ENCODE data around the gene COL8A2.
A peak's percentile ranks its signal among the peaks of the same experiment; 100 is the strongest.

COL8A2 gene

DNA sequence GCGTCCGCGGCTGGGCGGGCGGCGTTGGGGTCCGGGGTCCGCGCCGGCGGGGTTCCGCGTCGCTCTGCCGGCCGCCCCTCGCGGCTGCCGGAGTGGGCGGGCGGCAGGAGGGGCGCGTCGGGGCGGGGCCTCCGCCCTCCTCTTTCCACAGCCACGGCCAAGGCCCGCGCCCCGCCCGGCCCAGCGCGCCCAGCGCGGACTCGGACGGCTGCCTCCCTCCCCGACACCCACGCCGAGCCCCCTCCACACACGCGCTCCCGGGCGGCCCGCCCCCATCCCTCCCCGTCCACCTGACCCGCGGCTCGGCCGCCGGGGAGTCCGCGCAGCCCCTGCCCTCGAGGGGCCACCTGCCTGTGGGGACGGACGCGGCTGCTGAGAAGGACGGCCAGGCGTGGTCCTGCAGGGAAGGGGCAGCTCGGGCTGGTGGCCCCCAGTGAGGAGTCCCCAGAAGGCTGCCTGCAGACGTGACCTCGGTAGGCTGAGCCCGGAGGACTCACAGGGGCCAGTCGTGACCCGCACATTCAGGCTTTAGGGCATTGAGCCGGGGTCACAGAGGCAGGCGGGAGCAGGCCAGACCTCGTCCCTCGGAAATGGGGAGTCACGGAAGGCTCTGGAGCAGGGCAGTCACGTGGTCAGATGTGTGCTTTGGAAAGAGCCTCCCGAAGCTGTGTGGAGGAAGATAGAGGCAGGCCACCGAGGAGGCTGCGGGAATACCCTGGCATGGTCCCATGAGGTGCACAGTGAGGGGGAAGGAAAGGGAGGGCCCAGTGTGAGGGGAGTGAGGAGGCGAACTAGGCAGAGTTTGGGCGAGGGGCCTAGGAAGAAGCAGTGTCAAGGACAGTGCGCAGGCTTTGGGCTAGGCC lies at the start of gene COL8A2:
TSS of gene COL8A2 (minus strand) at position 94 of the 863 bp plus-strand sequence. CDS start 24,980 bp downstream, outside the sequence.
- H3K9me3 ChIP-seq (ENCODE audit: insufficient read depth, low read depth, low read length), result no peaks in the 10 kb centered on the region
- H3K9ac ChIP-seq (ENCODE audit: low read depth, low read length), result no peak within 1 kb of the TSS
- H3K36me3 ChIP-seq (ENCODE audit: insufficient read depth, low read depth, low read length), result no peaks in the 10 kb centered on the region
- H3K4me1 ChIP-seq (ENCODE audit: insufficient read depth, low read length), result no peaks in the 10 kb centered on the region
- no peak within 1 kb of the TSS for H3K27ac ChIP-seq (ENCODE audit: low read length)
- H3K4me3 ChIP-seq (ENCODE audit: low read length), result peak within 1 kb of the TSS; percentile 53; the same call in 1 of the 2 replicates
- H3K27me3 ChIP-seq (ENCODE audit: insufficient read depth, low read length), result peaks cover 49% of the 10 kb centered on the region

DNA sequence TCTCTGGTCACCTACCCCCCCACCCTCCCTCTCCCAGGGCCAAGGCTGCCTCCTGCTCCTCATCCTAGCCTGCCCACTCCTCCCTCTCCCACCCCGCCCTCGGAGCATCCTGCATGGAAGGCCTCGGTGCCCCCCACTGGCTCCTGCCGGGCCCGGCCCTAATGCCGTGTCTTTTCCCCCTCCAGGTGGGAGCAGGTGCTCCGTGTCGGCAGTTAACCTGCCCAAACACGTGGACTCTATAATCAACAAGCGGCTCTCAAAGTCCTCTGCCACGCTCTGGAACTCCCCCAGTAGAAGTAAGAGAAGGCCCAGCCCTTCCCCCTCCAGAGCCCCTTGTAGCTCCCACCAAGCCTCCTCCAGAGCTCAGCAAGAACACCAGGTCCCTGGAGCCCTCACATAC lies 49.7 kb upstream of the COL8A2 start:
- no peak overlapping the region for H3K9ac ChIP-seq (ENCODE audit: low read depth, low read length)
- H3K36me3 ChIP-seq (ENCODE audit: insufficient read depth, low read depth, low read length), result peaks cover 52% of the 10 kb centered on the region
- H3K4me3 ChIP-seq (ENCODE audit: low read length), result no peak overlapping the region
- H3K4me1 ChIP-seq (ENCODE audit: insufficient read depth, low read length), result peaks cover 18% of the 10 kb centered on the region
- no peak overlapping the region for H3K27ac ChIP-seq (ENCODE audit: low read length)
- peaks cover 4% of the 10 kb centered on the region; the same call in 1 of the 2 replicates for H3K27me3 ChIP-seq (ENCODE audit: insufficient read depth, low read length)
- no peaks in the 10 kb centered on the region for H3K9me3 ChIP-seq (ENCODE audit: insufficient read depth, low read depth, low read length)

DNA sequence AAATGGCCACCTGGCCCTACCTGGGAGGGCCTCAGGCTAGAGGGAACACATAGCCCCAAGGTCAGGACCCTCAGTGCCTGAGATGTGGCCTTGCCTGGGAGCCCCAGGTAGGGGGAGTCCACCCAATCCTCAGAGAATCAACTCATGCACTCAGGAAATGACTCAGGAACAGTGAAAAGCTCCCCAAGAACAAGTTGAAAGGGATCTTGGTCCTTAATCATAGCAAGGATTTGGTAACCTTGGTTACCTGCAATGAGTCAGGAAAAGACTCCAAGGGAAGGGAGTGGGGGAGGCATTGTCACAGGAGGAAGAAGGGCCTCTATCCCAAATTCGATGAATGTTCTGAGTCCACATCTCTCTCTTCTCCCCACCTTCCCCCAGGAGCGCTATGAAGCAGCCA lies 48.0 kb upstream of the COL8A2 start:
- H3K9ac ChIP-seq (ENCODE audit: low read depth, low read length), result no peak overlapping the region
- no peaks in the 10 kb centered on the region for H3K9me3 ChIP-seq (ENCODE audit: insufficient read depth, low read depth, low read length)
- H3K36me3 ChIP-seq (ENCODE audit: insufficient read depth, low read depth, low read length), result peaks cover 46% of the 10 kb centered on the region
- H3K4me3 ChIP-seq (ENCODE audit: low read length), result no peak overlapping the region
- H3K27ac ChIP-seq (ENCODE audit: low read length), result no peak overlapping the region
- H3K27me3 ChIP-seq (ENCODE audit: insufficient read depth, low read length), result peaks cover 4% of the 10 kb centered on the region; the same call in 1 of the 2 replicates
- peaks cover 13% of the 10 kb centered on the region for H3K4me1 ChIP-seq (ENCODE audit: insufficient read depth, low read length)

DNA sequence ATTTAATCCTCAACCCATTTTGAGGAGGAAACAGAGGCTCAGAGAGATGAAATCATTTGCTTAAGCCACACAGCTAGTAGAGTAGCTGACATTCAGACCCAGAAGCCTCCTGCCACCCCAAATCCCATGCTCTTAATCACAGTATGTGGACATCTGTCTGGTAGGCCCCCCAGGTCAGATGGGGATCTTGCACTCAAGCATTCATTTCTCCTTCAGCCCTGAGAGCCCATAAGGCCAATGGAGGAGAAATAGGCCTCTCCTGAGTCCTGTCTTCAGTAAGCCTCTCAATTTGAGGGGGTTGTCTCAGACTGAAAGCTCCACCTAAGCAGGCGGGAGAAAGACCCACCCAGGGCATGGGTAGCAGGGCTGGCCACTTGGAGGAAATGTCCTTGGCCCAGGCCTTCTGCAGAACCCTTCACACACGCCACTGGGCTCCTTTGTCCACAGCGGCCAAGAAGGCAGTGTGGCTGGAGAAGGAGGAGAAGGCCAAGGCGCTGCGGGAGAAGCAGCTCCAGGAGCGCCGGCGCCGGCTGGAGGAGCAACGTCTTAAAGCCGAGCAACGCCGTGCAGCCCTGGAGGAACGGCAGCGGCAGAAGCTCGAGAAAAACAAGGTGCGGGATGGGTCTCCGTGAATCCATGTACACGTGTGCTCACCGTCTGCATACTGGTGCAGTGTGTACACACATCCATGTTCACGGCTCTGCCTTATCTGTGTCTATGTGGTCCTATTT lies 47.2 kb upstream of the COL8A2 start:
- Histone ChIP-seq H3K27ac (ENCODE audit: low read length) (no peak overlapping the region), H3K36me3 (ENCODE audit: insufficient read depth, low read depth, low read length) (peaks cover 47% of the 10 kb centered on the region), H3K9me3 (ENCODE audit: insufficient read depth, low read depth, low read length) (no peaks in the 10 kb centered on the region), H3K4me1 (ENCODE audit: insufficient read depth, low read length) (peaks cover 6% of the 10 kb centered on the region; the same call in 1 of the 2 replicates), H3K27me3 (ENCODE audit: insufficient read depth, low read length) (peaks cover under 1% of the 10 kb centered on the region; the same call in 1 of the 2 replicates), H3K9ac (ENCODE audit: low read depth, low read length) (no peak overlapping the region), H3K4me3 (ENCODE audit: low read length) (no peak overlapping the region)

DNA sequence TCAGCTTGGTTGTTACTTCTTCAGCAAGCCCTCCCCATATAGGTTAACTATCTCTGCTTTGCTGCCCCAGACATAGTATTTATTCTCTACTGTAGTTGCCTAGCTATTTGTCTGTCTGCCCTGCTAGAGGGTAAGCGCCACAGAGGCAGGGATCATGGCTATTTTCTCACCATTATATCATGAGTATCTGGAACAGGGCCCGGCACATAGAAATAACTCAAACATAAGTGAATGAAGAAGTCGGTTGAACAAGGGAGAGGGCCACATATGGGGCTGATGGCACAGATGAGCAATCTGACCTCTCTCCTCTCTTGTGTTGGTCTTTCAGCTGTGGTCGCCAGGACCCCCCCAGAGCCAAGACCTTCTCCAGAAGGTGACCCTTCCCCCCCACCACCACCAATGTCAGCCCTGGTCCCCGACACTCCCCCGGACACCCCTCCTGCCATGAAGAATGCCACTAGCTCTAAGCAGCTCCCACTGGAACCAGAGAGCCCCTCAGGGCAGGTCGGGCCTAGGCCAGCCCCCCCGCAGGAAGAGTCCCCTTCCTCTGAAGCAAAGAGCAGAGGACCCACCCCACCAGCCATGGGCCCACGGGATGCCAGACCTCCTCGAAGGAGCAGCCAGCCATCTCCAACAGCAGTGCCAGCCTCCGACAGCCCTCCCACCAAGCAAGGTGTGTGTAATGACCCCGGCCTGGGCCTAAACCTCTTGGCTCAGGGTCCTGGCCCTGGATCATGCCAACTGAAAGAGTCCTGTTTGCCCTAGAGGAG lies 45.8 kb upstream of the COL8A2 start:
- no peak overlapping the region for H3K4me3 ChIP-seq (ENCODE audit: low read length)
- peaks cover 46% of the 10 kb centered on the region for H3K36me3 ChIP-seq (ENCODE audit: insufficient read depth, low read depth, low read length)
- no peaks in the 10 kb centered on the region for H3K9me3 ChIP-seq (ENCODE audit: insufficient read depth, low read depth, low read length)
- H3K9ac ChIP-seq (ENCODE audit: low read depth, low read length), result no peak overlapping the region
- H3K4me1 ChIP-seq (ENCODE audit: insufficient read depth, low read length), result peaks cover 4% of the 10 kb centered on the region; the same call in 1 of the 2 replicates
- no peak overlapping the region for H3K27ac ChIP-seq (ENCODE audit: low read length)
- H3K27me3 ChIP-seq (ENCODE audit: insufficient read depth, low read length), result no peaks in the 10 kb centered on the region; the same call in 1 of the 2 replicates

DNA sequence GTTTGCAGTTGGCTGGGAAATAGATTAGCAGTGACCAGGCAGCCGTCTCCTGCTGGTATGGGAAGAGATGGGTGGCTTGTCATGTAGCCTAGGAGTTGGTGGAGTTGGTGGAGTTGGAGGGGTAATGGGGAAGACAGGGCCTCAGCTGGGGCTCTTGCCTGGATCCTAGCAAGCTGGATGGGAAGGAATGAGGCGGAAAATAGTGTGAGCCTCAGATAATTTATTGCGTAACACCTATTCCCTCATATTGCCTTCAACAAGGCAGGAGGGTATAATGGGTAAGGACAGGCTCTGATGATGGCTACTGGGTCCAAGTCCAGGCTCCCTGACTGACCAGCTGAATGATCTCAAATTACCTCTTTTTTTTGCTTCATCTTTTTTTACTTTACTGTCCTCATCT lies 43.5 kb upstream of the COL8A2 start:
- no peak overlapping the region for H3K4me3 ChIP-seq (ENCODE audit: low read length)
- no peaks in the 10 kb centered on the region for H3K9me3 ChIP-seq (ENCODE audit: insufficient read depth, low read depth, low read length)
- H3K9ac ChIP-seq (ENCODE audit: low read depth, low read length), result no peak overlapping the region
- no peaks in the 10 kb centered on the region; the same call in 1 of the 2 replicates for H3K4me1 ChIP-seq (ENCODE audit: insufficient read depth, low read length)
- H3K27ac ChIP-seq (ENCODE audit: low read length), result no peak overlapping the region
- no peaks in the 10 kb centered on the region for H3K27me3 ChIP-seq (ENCODE audit: insufficient read depth, low read length)
- peaks cover 29% of the 10 kb centered on the region for H3K36me3 ChIP-seq (ENCODE audit: insufficient read depth, low read depth, low read length)

DNA sequence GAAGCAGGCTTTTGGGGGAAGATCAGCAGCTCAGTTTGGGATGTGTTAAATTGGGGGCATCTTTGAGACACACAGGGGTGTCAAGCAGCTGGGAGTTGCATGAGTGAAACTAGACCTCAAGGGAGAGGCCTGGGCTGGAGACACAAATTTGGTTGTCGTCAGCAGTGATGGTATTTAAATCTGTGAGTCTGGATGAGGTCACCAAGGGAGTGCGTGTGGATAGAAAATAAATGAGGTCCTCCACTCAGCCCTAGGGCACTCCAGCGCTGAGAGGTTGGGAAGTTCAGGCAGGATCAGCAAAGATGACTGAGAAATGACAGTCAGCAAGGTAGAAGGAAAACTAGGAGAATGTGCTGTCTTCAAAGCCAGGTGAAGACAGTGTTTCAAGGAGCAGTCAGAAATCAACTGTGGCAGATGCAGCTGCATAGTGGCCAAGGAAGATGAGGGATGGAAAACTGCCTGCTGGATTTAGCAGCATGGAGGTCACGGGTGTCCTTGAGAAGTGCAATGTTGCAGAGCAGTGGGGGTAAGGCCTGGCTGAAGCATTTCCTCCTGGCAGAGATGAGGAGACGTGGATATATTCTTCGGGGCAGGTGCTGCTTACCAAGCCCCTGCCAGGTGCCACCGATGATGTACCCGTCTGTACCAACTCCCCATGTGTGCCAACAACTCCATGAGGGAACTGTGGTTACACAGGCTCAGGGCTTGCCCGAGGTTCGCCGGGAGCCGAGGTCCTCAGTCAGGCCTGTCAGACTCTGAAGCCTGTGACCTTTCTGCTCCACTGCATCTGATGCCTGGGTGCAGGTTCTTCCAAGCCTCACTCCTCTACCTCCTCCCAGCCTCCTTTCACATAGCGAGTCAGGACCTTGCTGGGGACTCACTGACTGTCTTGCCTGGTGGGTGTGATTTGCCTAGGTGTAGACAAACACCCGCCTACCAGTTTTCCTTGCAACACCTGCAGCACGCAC lies 42.2 kb upstream of the COL8A2 start:
- no peak overlapping the region for H3K4me3 ChIP-seq (ENCODE audit: low read length)
- H3K27me3 ChIP-seq (ENCODE audit: insufficient read depth, low read length), result no peaks in the 10 kb centered on the region
- no peaks in the 10 kb centered on the region for H3K9me3 ChIP-seq (ENCODE audit: insufficient read depth, low read depth, low read length)
- no peaks in the 10 kb centered on the region for H3K4me1 ChIP-seq (ENCODE audit: insufficient read depth, low read length)
- H3K36me3 ChIP-seq (ENCODE audit: insufficient read depth, low read depth, low read length), result peaks cover 17% of the 10 kb centered on the region
- H3K9ac ChIP-seq (ENCODE audit: low read depth, low read length), result no peak overlapping the region
- no peak overlapping the region for H3K27ac ChIP-seq (ENCODE audit: low read length)

DNA sequence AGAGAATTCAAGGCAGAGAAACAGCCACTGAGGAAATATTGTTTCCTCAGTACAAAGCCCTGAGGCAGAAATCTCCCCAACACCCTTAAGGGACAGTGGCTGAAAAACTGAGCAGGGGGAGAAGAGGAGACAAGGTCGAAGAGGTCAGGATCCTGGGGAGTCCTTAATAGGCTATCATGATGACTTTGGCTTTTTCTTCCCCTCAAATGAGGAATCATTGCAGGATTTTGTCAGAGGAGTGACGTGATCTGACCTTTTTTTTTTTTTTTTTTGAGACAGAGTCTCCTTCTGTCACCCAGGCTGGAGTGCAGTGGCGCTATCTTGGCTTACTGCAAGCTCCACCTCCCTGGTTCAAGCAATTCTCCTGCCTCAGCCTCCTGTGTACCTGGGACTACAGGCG lies 41.1 kb upstream of the COL8A2 start:
- Histone ChIP-seq H3K27ac (ENCODE audit: low read length) (no peak overlapping the region), H3K4me1 (ENCODE audit: insufficient read depth, low read length) (peaks cover 6% of the 10 kb centered on the region), H3K9ac (ENCODE audit: low read depth, low read length) (no peak overlapping the region), H3K27me3 (ENCODE audit: insufficient read depth, low read length) (no peaks in the 10 kb centered on the region), H3K4me3 (ENCODE audit: low read length) (no peak overlapping the region), H3K9me3 (ENCODE audit: insufficient read depth, low read depth, low read length) (no peaks in the 10 kb centered on the region), H3K36me3 (ENCODE audit: insufficient read depth, low read depth, low read length) (peaks cover 7% of the 10 kb centered on the region)

DNA sequence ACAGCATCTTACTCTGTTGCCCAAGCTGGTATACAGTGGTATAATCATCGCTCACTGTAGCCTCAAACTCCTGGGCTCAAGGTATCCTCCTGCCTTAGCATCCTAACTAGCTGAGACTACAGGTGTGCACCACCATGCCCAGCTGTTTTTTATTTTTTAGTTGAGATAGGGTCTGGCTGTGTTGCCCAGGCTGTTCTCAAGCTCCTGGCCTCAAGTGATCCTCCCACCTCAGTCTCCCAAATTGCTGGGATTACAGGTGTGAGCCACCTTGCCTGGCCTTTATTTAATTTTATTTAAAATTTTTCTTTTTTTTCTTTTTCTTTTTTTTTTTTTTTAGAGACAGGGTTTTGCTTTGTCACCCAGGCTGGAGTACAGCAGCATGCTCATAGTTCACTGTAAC lies 40.1 kb upstream of the COL8A2 start:
- H3K27me3 ChIP-seq (ENCODE audit: insufficient read depth, low read length), result no peaks in the 10 kb centered on the region
- no peak overlapping the region for H3K4me3 ChIP-seq (ENCODE audit: low read length)
- no peak overlapping the region for H3K9ac ChIP-seq (ENCODE audit: low read depth, low read length)
- peaks cover 5% of the 10 kb centered on the region; the same call in 1 of the 2 replicates for H3K36me3 ChIP-seq (ENCODE audit: insufficient read depth, low read depth, low read length)
- H3K27ac ChIP-seq (ENCODE audit: low read length), result no peak overlapping the region
- peaks cover 12% of the 10 kb centered on the region for H3K4me1 ChIP-seq (ENCODE audit: insufficient read depth, low read length)
- no peaks in the 10 kb centered on the region for H3K9me3 ChIP-seq (ENCODE audit: insufficient read depth, low read depth, low read length)

DNA sequence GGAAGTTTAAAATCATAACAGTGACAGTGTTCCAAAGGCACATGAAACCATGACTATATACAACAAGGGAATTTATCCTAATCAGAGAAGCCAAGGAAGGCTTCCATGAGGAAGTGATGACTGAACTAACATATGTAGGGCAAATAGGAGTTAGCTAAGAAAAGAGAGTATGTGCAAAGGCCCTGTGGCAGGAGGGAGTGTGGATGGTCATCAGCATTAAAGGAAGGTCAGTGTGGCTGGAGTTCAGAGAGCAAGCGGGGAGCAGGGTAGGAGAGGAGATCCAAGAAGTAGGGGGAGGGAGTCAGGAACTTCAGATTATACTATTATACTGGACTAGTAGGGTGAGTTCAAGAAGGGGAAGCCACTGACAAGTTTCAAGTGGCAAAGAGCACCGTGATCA lies 39.3 kb upstream of the COL8A2 start:
- Histone ChIP-seq H3K4me1 (ENCODE audit: insufficient read depth, low read length) (peaks cover 12% of the 10 kb centered on the region), H3K9me3 (ENCODE audit: insufficient read depth, low read depth, low read length) (no peaks in the 10 kb centered on the region), H3K36me3 (ENCODE audit: insufficient read depth, low read depth, low read length) (peaks cover 5% of the 10 kb centered on the region; the same call in 1 of the 2 replicates), H3K4me3 (ENCODE audit: low read length) (no peak overlapping the region), H3K27ac (ENCODE audit: low read length) (no peak overlapping the region), H3K27me3 (ENCODE audit: insufficient read depth, low read length) (no peaks in the 10 kb centered on the region), H3K9ac (ENCODE audit: low read depth, low read length) (no peak overlapping the region)

Data from iPS-20b (cell line).